SK-MEL-5 (cell line): ENCODE measurements around the gene ANKRD6. TPM values are rescaled to one million over a fixed set of nuclear protein-coding genes. Genes with fewer than 3 reads are reported as not detected.
A peak's percentile ranks its signal among the peaks of the same experiment; 100 is the strongest.

ENCODE experiments used
- DNase-seq: peaks from one replicate; pipeline ENCODE4 v3.0.0-alpha.2; 2016; ENCODE audit warnings: low read depth, low spot score
- in situ Hi-C: cut with HindIII; loops from 2 replicates; pipeline ENCODE4 v1.10.0; 2016; ENCODE audit warnings: low sequenced_read_pairs, high pct_unique_total_duplicates, low pct_unique_long_range_greater_than_20kb
- total RNA-seq: library from RNA; depleted of rRNA; stranded (reverse); fragments of >200 nt; shearing (Covaris generic); gene quantifications from 2 replicates; pipeline ENCODE4 v1.2.3, GENCODE V29; 2014

The ANKRD6 gene
- total RNA-seq, 1 experiment from 2014 or later, result 19.3 TPM

GRCh38 chr6:89410788-89411144 lies 22.2 kb upstream of the ANKRD6 start:
- no peak for DNase-seq
- in situ Hi-C loops, result no loop called here

DNA sequence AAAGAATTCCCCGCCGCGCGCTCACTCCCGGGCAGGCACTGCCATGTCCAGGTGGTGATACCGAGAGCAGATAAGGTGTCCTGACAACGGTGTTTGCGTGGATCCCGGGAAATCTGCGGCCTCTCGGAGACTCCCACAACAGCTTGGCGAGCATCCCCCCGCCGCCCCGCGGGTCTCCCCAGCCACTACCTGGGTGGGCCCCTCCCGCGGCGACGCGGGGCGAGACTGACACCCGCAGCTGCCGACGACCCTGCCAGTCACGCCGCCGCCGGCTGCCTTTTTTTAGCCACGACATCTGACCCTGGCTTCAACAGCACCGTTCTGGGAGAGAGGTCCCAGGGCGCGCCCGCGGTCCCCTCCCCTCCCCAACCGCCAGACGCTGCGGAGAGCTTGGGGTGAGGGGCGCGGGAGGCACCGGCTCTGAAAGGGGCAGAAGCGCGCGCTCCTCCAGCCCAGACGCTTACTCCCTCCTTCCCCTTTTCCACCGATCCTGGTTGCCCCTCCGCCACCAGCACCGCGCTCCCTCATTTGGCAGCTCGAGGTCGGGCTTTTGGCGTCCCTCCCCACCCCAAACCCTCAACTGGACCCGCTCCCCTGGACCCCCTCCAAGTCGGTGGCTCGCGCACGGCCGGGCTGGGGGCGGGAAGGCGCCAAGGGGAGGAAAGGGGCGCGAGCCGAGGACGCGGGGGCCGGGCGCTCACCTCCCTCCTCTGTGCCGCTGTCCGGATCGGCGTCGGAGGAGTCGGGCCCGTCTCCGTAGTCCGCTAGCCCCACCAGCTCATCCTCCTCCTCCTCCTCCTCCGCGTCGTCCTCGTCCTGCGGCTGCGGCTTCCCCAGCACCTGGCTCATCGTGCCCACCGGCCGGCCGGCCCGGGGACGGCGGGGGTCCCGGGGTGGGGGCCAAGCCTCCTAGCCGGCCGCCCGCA lies 21.5 kb upstream of the ANKRD6 start:
- no peak for DNase-seq

GRCh38 chr6:89412071-89413005 lies 20.6 kb upstream of the ANKRD6 start, which contains the start of gene RRAGD:
RRAGD (minus strand) TSS chr6:89412273; CDS start chr6:89411993, 280 bp downstream.
- peak; percentile 80 for DNase-seq
- in situ Hi-C loops, result no loop called here

More for the DNA sequence above, 21.5 kb upstream of the ANKRD6 start:
- in situ Hi-C loops, result no loop called here

DNA sequence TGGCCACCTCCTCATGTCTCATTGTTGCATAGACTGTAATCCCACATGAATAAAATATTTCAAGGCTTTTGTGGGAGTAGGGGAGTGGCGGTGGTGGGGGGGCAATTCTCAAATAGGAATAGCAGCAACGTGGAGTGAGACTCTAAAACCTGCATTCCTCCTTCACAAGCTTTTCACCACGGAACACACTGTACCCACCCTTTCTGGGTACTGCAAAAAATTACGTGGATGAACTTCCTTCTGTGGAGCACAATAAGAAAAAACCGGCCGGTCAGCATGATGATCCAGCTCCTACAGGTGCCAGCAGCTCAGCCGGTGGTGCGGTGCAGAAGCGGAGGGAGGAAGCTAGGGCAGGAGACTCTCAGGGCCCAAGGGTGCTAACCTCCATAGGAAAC lies 19.9 kb upstream of the ANKRD6 start:
- DNase-seq, result no peak
- in situ Hi-C loops, result no loop called here

DNA sequence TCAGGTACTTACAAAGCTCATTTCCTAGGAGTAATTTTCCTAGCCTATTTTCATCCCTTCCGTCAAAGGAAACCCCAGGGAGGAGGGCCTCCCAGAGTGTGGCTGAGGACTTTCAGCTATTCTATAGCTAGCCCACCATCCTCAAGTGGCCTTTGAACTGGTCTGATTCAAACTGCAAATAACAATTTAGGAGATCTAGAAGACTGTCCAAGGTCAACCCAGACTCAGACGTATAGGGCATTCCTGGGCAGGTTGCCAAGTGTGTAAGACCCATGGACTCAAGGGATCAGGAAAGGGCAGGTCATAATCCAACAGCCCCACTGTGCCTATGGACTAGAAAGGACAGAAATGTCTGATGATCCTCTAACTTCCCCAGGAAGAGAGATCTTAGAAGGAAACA lies 18.7 kb upstream of the ANKRD6 start:
- DNase-seq, result no peak
- in situ Hi-C loops, result no loop called here

GRCh38 chr6:89415185-89415584 lies 17.8 kb upstream of the ANKRD6 start:
- DNase-seq, result no peak
- in situ Hi-C loops, result no loop called here

GRCh38 chr6:89416796-89417195 lies 16.2 kb upstream of the ANKRD6 start:
- in situ Hi-C loops, result no loop called here
- no peak for DNase-seq

DNA sequence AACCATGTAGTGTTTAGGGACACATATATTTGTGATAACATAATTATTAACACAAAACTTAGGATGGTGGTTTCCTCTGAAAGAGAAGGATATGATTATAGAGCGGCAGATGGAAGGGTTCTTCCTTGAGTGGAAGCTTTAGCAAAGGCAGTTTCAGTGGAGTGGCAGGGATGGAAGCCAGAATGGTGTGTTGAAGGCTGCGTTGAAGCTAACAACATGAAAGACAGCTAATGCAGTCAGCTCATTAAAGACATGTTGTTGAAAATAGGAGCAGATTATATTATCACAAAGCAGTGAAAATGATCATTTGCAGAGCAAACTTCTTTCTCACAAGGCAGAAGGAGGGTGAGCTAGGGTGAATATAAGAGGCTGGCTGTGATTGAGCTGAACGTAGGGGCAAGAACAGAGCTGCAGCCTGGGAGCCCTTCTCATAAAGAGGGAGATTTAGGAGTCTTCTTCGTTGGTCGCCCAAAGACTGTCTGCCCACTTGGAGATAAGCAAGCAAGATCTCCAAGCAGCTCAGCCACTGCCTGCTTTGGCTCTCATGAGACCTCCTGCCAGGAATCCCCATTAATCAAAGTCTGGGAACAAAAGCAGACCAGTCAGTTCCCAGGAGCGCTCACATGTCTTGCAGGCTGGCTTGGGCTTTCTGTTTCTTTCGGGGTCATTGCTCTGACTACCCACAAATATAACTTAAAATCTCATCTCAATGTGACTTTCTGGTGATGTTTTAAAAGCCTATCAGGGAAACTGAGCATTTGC lies 2.6 kb upstream of the ANKRD6 start:
- in situ Hi-C loops, result loop anchor here (25.0 kb wide), 1 partner anchor 207 kb away; the partner anchor contains the start of gene LYRM2

DNA sequence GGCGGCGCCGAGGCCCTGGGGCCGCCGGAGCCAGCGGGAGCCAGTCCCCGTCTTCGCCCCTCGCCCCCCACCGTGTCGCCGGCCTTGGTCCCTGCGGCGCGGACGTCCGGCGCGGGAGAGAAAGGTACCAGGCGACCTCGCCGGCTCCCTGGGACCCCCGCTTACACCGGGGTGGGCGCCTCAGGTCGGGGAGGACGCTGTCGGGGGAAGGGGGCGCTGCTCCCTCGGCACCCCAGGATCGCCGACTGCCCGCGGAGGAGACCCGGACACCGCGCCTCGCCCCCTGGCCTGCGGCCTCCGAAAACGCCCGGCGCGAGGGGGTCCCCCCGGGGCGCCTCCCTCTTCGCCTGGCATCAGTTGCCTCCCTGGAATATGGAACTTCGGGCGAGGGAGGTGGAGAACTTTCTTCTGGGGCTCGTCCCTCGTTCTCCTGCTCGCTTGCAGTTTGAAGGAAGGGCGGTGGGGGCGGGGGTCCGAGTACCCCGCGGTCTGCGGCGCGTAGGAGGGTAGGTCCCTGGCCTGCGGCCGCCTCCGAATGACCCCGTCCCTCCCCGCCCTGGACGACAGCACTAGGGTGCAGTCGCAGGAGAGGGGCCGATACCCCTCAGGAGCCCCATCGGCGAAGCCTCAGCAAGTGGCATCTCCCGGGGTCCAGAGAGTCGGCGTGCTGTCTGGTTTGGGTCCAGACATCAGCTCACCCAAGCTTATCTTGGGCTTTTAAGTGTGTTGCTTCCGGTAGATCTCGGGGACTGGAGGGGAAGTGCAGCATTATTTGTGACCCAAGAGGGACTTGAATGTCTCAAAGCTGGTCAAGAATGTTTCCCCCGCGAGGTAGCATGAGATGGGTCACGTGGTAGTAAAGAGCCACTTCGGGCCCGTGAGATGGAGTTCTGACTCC lies 549 bp downstream of the ANKRD6 start:
- in situ Hi-C loops, result loop anchor here (25.0 kb wide), 1 partner anchor 204 kb away; the partner anchor contains the start of gene LYRM2
- peak; percentile 22 for DNase-seq

More for the DNA sequence above, 2.6 kb upstream of the ANKRD6 start:
- DNase-seq, result peak; percentile 56

DNA sequence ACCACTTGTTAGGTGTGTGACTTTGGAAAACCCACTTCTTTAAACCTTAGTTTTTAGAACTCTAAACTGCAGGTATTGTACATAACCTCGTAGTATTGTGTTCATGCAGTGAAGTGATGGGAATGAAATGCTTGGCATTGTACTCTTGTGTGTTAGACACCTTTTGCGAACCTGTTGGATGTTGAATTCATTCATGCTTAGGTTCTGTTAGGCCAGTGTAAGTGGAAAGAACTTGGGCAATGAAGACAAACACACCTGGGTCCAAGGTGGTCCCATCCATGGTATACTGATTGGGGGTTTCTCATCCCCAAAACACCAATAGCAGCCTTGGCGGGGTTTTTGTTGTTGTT lies 1.2 kb downstream of the ANKRD6 start:
- no peak for DNase-seq
- in situ Hi-C loops, result loop anchor here (25.0 kb wide), 1 partner anchor 203 kb away; the partner anchor contains the start of gene LYRM2

DNA sequence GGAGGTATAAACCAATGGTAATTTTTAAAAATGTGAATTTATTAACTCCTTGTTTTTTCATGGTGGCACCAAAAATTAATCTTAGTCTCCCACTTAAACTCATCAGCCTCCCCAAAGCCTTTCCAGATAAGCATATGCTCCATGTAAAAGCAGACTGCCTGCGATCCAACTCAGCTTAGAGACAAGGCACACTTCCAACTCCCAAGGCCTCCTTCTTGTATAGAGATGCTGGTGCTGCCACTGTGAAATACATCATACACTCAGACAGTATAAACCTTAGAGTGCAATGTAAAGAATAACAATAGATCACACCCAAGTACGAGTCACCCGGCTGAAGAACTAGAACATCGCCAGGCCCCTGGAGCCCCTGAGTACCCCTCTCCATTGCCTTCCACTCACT lies 2.0 kb downstream of the ANKRD6 start:
- in situ Hi-C loops, result loop anchor here (25.0 kb wide), 1 partner anchor 202 kb away; the partner anchor contains the start of gene LYRM2

GRCh38 chr6:89436226-89436625 lies 3.3 kb downstream of the ANKRD6 start:
- in situ Hi-C loops, result loop anchor here (25.0 kb wide), 1 partner anchor 201 kb away; the partner anchor contains the start of gene LYRM2

More for the DNA sequence above, 2.0 kb downstream of the ANKRD6 start:
- DNase-seq, result no peak

GRCh38 chr6:89438248-89438647 lies 5.3 kb downstream of the ANKRD6 start:
- in situ Hi-C loops, result loop anchor here (25.0 kb wide), 1 partner anchor 199 kb away; the partner anchor contains the start of gene LYRM2

More at GRCh38 chr6:89436226-89436625, 3.3 kb downstream of the ANKRD6 start:
- DNase-seq, result peak; percentile 36

DNA sequence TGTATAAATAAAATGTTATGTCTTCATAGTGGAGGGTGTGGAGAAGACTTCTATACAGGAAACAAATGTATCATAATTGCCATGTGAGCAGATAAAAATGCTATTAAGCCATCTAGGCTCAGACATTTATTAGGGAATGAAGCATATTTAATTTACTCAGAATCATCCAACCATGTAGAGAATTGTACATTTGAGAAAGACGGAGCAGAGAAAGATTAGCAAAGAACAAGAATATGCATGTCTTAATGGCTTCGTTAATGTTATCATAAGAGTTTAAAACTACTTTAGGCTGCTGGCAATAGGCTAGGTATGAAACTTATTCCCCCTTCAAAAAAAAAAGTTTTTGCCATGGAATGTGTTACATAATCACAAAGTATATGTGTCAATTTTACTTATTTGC lies 6.1 kb downstream of the ANKRD6 start:
- in situ Hi-C loops, result loop anchor here (25.0 kb wide), 1 partner anchor 198 kb away; the partner anchor contains the start of gene LYRM2
- no peak for DNase-seq

More at GRCh38 chr6:89438248-89438647, 5.3 kb downstream of the ANKRD6 start:
- DNase-seq, result no peak

GRCh38 chr6:89440200-89440599 lies 7.2 kb downstream of the ANKRD6 start:
- no peak for DNase-seq

GRCh38 chr6:89443658-89444057 lies 10.7 kb downstream of the ANKRD6 start:
- in situ Hi-C loops, result loop anchor here (25.0 kb wide), 1 partner anchor 194 kb away; the partner anchor contains the start of gene LYRM2

More at GRCh38 chr6:89440200-89440599, 7.2 kb downstream of the ANKRD6 start:
- in situ Hi-C loops, result loop anchor here (25.0 kb wide), 1 partner anchor 197 kb away; the partner anchor contains the start of gene LYRM2

More at GRCh38 chr6:89443658-89444057, 10.7 kb downstream of the ANKRD6 start:
- DNase-seq, result no peak
